WERI-Rb-1 (cell line): ENCODE results near the gene TTC28.
"Not testable (repeated sequence)": the region's sequence is repeated elsewhere in the genome, so short reads cannot be mapped to it uniquely, and the experiment has no call there.

Source experiments
- DNase-seq: peaks from one replicate; pipeline ENCODE4 v3.0.0-alpha.2; 2020
- H3K27ac ChIP-seq: fragments of 250-450 bp; sonication (Bioruptor Pico); 2 replicates; pipeline ENCODE4 v1.5.1; 2020; ENCODE audit warnings: mild to moderate bottlenecking, moderate library complexity
- H3K27me3 ChIP-seq: fragments of 250-450 bp; sonication (Bioruptor Pico); 2 replicates; pipeline ENCODE4 v1.5.1; 2021; ENCODE audit warnings: mild to moderate bottlenecking, low read depth, moderate library complexity; ENCODE audit not compliant: insufficient read depth, severe bottlenecking
- H3K36me3 ChIP-seq: fragments of 250-450 bp; sonication (Bioruptor Pico); 2 replicates; pipeline ENCODE4 v1.5.1; 2020; ENCODE audit warnings: mild to moderate bottlenecking, moderate library complexity
- H3K4me3 ChIP-seq: 2 replicates; pipeline ENCODE4 v1.5.1; 2011; ENCODE audit warnings: low read depth, mild to moderate bottlenecking, control low read depth, low read length
- H3K9me3 ChIP-seq: fragments of 250-450 bp; sonication (Bioruptor Pico); 2 replicates; pipeline ENCODE4 v1.5.1; 2021; ENCODE audit warnings: mild to moderate bottlenecking, moderate library complexity; ENCODE audit not compliant: severe bottlenecking
- CTCF ChIP-seq: IDR thresholded peaks from 2 replicates; pipeline ENCODE4 v1.5.1; 2011; ENCODE audit warnings: low read depth, mild to moderate bottlenecking, control low read depth, inconsistent platforms, low read length

TTC28 gene

GRCh38 chr22:28074526-28074925, 605.1 kb downstream of the TTC28 start:
- Histone ChIP-seq H3K27ac (peak overlapping the region; percentile 37), H3K36me3 (no peaks in the 10 kb centered on the region), H3K9me3 (no peaks in the 10 kb centered on the region), H3K4me3 (no peak overlapping the region), H3K27me3 (no peaks in the 10 kb centered on the region)
- DNase-seq, result peak; percentile 51
- TF ChIP-seq CTCF, result no peak

GRCh38 chr22:28072066-28072465, 607.6 kb downstream of the TTC28 start:
- Histone ChIP-seq H3K9me3 (no peaks in the 10 kb centered on the region), H3K36me3 (no peaks in the 10 kb centered on the region), H3K27ac (no peak overlapping the region), H3K4me3 (no peak overlapping the region), H3K27me3 (no peaks in the 10 kb centered on the region)
- no peak for TF ChIP-seq CTCF
- no peak for DNase-seq

GRCh38 chr22:28068826-28069225, 610.8 kb downstream of the TTC28 start:
- TF ChIP-seq CTCF, result no peak
- no peaks in the 10 kb centered on the region for H3K9me3 ChIP-seq
- H3K27me3 ChIP-seq, result no peaks in the 10 kb centered on the region
- H3K36me3 ChIP-seq, result no peaks in the 10 kb centered on the region
- no peak overlapping the region for H3K4me3 ChIP-seq
- no peak overlapping the region for H3K27ac ChIP-seq
- no peak for DNase-seq

GRCh38 chr22:28064920-28065319, 614.7 kb downstream of the TTC28 start:
- DNase-seq, result no peak
- Histone ChIP-seq H3K36me3 (no peaks in the 10 kb centered on the region), H3K9me3 (no peaks in the 10 kb centered on the region), H3K27ac (no peak overlapping the region), H3K27me3 (no peaks in the 10 kb centered on the region), H3K4me3 (no peak overlapping the region)
- no peak for TF ChIP-seq CTCF

- H3K9me3 ChIP-seq, result no peaks in the 10 kb centered on the region
- no peak overlapping the region for H3K27ac ChIP-seq
- no peaks in the 10 kb centered on the region for H3K36me3 ChIP-seq
- DNase-seq, result no peak
- no peaks in the 10 kb centered on the region for H3K27me3 ChIP-seq
- no peak overlapping the region for H3K4me3 ChIP-seq
- TF ChIP-seq CTCF, result no peak
Measured at GRCh38 chr22:28063656-28064055, 616.0 kb downstream of the TTC28 start.

GRCh38 chr22:28060594-28060993, 619.0 kb downstream of the TTC28 start:
- not testable (repeated sequence) for H3K27ac ChIP-seq, H3K9me3 ChIP-seq, H3K4me3 ChIP-seq, H3K36me3 ChIP-seq, DNase-seq, H3K27me3 ChIP-seq

GRCh38 chr22:28058036-28058435, 621.6 kb downstream of the TTC28 start:
- TF ChIP-seq CTCF, result no peak
- no peak for DNase-seq
- Histone ChIP-seq H3K4me3 (no peak overlapping the region), H3K9me3 (no peaks in the 10 kb centered on the region), H3K27me3 (no peaks in the 10 kb centered on the region), H3K27ac (no peak overlapping the region), H3K36me3 (no peaks in the 10 kb centered on the region)
